KBM-7 (cell line): ENCODE data around the gene SPINK2.
A peak's percentile ranks its signal among the peaks of the same experiment; 100 is the strongest.

ENCODE experiments used
- DNase-seq: peaks from one replicate; pipeline ENCODE4 v3.0.0-alpha.2; 2015
- in situ Hi-C: fragments of 300-500 bp; cut with MboI; formaldehyde crosslinking; loops from 2 replicates; pipeline ENCODE4 v1.14.3; 2020; ENCODE audit warnings: low sequenced_read_pairs, low pct_unique_long_range_greater_than_20kb, mixed read lengths

The SPINK2 gene, protein sequence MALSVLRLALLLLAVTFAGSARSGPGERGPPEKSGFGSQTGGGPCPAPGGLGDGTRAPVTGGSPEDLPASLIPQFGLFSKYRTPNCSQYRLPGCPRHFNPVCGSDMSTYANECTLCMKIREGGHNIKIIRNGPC

DNA sequence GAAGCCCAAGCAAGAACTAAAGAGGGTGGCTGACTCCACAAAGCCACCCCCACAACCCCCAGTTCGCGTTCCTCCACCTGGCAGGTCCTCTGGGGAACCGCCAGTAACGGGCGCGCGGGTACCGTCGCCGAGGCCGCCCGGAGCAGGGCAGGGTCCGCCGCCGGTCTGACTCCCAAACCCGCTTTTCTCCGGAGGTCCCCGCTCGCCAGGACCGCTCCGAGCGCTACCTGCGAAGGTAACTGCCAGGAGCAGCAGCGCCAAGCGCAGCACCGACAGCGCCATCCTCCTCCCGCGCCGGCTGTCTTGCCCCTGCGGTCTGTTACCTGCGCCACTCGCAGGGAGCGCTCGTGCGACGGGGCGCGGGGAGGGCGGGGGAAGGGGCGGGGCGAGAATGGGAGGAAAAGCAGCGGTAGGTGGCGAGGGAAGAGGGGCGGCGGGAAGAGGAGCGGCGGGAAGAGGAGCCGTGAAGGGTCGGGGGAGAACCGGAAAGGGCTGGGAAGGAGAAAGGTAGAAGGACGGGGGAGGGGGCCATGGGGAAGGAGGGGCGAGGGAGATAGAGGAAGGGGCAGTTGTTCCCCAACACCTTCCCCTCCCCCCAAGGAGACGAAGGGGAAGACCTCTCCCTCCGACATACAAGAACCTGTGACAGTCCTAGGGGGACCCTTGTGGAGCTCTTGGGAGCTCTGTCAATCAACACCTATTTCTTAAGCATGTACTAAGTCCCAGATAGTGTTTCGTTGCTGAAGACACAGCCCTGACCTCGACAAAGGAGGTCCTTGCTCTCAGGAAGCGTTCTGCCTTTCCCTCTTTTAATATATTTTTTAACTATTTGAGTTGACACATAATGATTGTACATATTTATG, at the start of gene SPINK2:
Gene SPINK2 (minus strand): TSS at position 321 of the 863 bp plus-strand sequence. CDS start 39 bp downstream, at position 282.
- in situ Hi-C loops = no loop called here
- no peak for DNase-seq

DNA sequence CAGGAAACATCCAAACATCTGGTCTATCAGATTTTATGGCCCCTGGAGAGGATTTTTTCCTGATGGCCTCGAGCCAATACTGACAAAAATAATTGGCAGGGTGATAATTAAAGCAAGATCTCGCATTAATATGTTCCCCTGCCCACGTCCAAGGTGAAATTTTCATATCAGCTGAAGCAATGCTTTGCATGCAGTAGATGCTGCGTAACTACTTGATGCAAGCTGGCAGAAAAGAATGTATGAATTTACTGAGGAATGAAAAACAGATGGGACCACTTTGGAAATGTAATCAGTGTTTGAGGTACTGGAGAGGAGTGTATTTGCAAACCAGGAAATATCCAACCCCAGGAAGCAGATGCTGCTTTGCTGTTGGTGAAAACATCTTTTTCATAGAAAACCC, 49.4 kb upstream of the SPINK2 start:
- in situ Hi-C loops = no loop called here
- DNase-seq = no peak

DNA sequence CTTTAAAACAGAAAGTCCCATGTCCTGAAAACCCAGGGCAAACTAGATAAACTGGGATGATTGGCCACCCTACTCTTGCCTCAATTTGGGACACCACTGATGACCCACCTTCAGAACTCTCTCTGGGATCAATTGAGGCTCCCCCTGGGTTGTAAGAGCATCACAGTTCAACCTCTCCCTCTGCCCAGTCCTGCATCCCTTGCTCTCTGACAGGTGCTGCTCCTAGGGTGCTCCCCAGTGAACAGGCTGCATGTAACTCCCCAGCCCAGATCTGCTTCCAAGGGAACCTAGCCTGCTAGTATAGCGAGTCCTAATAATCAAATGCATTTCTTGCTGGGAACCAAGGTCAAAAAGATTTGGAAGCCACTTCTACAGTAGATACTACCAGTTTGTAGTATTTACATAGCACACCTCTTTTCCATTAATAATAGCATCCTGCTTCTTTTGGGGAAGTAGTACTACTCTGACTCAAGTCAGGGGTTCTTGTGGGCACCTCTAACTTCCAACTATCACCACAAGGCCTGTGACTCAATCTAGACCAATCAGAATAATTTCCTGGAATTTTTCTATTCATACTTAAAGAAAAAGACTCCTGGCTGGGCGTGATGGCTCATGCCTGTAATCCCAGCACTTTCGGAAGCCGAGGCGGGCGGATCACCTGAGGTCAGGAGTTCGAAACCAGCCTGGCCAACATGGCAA, 42.1 kb upstream of the SPINK2 start:
- DNase-seq = peak; percentile 16
- in situ Hi-C loops = no loop called here

DNA sequence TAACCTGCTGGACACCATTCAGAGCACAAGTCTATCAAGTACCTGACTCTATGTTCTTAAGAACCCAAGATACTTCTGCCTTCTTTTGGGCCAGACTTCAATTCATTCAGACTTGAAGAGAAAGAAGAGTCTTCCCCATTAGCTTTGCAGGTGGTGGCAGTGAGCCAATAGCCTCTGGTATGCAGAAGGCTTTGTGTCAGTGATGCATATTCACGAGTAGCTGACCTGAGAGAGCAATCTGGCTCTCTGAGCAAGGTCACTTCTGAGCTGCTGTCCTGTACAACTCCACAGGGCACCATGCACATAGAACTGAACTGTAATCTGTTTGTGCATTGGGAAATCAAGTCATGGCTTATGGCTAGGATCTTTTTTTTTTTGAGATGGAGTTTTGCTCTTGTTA, 39.9 kb upstream of the SPINK2 start:
- no peak for DNase-seq
- in situ Hi-C loops = no loop called here

DNA sequence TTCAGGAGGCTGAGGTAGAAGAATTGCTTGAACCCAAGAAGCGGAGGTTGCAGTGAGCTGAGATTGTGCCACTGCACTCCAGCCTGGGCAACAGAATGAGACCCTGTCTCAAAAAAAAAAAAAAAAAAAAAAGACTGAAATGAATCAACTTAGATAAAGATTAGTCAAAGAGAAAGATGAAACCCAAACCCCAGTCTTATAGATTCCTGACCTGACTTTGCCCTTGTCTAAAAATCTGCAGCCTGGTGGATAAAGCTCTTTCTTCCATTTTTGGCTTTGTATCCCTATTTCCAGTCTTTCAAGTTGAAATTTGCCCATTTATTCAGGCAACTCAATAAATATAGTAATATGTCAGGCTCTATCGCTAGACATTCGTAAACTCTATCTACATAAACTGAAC, 39.3 kb upstream of the SPINK2 start:
- in situ Hi-C loops = no loop called here

DNA sequence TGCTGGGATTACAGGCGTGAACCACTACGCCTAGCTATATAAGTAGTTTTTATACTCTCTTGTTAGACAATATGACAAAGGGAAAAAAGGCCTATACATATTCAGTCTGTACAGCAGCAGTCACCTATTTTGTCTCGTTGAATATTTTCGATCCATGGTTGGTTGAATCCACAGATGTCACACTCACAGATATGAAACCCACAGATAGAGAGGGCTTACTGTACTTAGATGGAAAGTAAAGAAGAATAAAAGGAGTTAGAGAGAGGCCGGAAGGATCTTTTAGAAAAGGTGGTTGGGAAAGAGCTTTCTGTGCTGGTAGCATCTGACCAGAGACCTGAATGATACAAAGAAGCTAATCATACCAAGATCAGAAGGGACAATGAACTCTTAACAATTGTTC, 38.3 kb upstream of the SPINK2 start:
- in situ Hi-C loops = no loop called here
- DNase-seq = no peak

More for the DNA sequence above, 39.3 kb upstream of the SPINK2 start:
- DNase-seq = no peak

DNA sequence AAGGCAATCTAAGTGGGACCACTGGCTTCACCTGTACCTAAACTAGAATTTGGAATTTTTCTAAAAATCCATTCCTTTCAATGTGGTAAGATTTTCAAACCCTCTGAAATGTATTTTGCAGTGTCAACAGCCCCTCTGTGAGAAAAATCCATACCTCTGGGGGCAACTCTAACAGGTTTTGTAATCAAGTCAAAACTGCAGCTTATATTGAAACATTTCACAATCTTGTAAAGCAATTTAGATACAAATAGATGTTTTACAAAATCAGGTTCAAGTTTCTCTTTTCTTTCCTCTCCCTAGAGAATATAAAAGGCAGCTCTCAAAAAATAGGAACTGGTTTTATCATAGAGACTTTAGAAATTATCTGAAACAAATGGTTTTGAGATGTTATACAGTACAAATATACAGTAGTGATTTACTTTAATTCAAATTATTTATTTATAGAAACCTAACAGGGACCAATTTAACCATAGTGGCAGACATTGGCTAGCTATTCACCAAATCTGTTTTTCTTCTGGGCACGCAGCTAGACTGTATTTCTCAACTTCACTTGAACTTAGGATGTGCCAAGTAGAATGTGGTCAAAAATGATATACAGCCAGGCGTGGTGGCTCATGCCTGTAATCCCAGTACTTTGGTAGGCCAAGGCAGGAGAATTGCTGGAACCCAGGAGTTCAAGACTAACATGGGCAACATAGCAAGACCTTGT, 36.3 kb upstream of the SPINK2 start:
- no peak for DNase-seq
- in situ Hi-C loops = no loop called here

DNA sequence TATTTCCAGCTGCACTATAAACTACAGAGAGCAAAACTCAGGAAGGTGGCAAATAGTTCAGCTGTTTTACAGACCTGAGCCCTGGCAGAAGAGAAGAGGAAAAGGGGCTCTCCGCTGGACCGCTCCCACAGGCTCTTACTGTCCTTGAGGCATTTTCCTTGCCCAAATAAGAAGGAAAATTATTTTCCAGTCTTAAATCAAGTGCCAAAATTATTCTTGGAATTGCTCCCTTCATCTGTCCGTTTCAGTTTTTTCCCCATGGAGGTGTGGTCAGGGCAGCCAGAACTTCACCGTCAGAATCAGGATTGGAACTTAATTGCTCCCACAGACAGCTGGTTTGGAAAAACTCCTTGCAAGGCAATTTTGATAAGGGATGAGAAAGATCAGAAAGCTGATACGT, 35.2 kb upstream of the SPINK2 start:
- DNase-seq = no peak
- in situ Hi-C loops = no loop called here

DNA sequence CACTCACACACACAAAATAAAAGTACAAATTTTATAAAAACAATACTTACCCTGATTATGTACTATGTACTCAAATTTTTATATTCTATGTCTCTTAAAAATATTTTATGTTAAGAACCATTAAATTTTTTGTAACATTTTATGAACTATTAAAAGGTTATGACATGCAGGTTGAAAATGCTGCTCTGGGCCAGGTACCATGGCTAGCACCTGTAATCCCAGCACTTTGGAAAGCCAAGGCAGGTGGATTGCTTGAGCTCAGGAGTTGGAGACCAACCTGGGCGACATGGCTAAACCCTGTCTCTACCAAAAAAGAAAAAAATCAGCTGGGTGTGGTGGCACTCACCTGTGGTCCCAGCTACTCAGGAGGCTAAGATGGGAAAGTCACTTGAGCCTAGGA, 29.4 kb upstream of the SPINK2 start:
- in situ Hi-C loops = no loop called here
- no peak for DNase-seq

DNA sequence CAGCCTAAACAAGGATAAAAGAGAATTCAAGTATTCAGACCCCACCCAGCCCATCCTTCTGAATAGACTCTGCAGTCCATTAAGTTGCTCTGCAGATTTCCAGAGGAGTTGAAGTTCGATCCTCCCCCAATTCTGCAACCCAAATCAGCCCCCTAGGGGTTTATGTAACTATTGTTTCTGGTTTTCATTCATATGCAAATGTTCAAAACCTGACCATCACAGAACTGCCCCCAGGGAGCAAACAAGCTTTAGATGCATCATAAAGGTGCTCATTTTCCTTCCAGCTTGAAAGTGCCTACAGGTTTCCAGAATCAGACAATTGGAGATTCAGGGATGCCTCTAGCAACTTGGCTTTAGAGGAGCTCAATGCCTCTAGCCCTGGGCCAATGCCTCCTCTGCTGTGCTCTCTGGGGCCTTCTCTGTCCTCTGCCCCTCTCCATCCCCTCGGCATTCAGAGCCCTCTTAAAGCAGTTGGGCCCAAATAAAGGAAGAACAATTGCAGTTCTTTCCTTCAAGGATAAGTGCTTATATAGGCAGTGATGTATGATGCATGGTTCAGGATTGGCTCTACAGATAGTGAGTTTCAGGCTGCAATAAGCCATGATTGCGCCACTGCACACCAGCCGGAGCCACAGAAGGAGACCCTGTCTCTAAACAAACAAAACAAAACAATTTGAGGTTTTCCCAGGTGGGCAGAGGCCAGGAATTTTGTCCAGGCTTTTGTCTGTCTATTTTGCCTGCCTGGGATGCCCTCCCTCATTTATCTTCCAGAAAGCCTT, 23.5 kb upstream of the SPINK2 start:
- in situ Hi-C loops = no loop called here
- no peak for DNase-seq

DNA sequence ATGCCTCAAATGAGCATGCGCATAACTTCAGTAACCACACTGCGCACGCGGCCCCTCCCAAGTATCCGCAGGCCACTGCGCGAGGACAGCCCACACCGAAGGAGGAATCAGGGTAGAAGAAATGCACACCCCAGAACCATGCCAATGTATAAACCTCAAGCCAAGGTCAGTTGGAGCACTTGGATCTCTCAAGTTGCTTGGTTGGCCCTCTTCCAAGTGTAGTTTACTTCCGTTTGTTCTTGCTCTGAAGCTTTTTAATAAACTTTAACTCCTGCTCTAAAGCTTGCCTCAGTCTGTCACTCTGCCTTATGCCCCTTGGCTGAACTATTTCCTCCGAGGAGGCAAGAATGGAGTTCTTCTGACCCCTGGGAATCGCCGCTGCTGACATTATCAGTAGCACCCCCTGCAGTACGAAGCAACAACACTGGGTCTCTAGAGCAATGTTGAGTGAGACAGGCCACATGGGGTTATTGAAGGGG, 22.0 kb upstream of the SPINK2 start:
- DNase-seq = no peak
- in situ Hi-C loops = no loop called here

DNA sequence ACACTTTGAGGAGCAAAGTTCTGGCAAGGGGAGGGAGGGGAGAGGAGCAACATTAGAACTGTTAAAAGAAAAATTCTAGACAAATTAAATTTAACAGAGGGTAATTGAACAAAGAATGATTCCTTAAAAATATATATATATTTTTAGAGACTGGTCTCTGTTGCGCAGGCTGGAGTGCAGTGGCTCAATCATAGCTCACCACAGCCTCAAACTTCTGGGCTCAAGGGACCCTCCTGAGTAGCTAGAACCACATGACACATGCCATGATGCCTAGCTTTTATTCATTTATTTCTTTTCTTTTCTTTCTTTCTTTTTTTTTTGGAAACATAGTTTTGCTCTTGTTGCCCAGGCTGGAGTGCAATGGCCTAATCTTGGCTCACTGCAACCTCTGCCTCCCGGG, 19.1 kb upstream of the SPINK2 start:
- no peak for DNase-seq
- in situ Hi-C loops = no loop called here

DNA sequence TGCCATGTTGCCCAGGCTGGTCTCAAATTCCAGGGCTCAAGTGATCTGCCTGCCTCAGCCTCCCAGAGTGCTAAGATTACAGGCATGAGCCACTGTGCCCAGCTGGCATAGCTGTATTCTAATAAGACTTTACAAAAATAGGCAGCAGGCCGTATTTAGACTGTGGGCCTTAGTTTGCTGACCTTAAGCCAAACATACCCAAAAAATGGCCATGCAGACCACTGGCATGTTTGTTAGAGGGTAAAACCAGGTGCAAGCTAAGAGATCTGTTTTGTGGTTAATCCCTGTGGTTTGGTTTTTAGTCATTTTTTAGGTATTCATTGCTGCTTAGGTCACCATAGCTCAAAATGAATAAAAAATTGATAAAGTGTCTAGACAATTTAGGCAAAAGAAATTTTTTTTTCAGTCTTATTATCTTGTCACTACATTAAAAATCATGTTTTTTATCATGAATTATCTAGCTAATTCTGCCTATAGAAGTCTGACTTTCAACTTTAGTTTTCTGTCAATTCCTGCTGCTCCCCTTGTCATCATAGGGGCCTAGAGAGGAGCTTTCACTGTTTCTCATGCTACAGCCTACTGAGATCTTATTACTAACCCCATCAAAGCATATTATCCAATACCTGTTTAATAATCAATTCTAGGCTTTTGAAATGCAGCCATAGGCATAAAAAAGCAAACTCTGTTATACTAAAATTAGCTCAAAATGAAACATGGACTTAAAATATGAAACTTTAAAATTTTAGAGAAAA, 7.5 kb upstream of the SPINK2 start:
- no peak for DNase-seq
- in situ Hi-C loops = no loop called here

DNA sequence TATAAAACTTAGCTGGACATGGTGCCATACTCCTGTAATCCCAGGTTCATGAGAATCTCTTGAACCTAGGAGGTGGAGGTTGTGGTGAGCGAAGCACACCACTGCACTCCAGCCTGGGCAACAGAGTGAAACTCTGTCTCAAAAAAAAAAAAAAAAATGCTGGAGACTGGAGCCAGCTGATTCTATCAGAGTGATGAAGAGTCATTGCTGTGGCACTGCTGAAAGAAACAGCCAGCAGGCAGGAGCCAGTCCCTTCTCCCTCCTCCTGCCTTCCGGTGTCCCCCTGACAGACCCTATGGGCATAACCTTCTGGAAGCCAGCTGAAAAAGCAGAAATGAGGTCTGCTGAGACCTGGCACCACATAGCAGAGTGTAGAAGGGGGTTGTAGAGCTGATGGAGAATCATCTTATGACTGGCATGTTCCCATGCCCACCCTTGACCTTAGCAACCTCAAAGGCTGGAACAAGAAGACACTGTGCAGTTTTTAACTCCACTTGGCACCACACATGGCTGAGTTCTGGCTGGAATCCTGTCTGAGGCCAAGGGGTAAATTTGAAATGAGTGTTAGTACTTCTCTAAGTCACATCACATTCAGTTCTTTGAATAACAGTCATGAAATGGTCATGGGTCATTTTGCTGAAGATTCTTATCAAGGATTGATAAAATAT, 2.6 kb upstream of the SPINK2 start:
- in situ Hi-C loops = no loop called here
- no peak for DNase-seq

DNA sequence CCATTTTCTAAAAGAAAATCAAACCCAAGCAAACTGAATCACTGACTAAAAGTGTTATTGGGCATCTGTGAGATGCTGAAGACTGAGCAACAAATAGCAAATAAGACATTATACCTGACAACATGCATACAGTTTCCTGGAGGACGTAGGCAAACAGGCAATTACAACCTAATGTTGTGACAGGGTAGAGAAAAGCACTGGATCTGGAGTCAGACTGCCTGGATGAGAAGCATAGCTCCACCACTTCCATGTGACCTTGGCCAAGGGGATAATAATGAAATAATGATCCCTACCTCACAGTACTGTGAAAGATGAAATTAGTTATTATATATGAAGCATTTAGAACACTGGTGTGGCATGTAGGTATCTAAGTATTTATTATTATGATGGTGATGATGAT, 2.7 kb downstream of the SPINK2 start:
- in situ Hi-C loops = no loop called here
- DNase-seq = no peak

DNA sequence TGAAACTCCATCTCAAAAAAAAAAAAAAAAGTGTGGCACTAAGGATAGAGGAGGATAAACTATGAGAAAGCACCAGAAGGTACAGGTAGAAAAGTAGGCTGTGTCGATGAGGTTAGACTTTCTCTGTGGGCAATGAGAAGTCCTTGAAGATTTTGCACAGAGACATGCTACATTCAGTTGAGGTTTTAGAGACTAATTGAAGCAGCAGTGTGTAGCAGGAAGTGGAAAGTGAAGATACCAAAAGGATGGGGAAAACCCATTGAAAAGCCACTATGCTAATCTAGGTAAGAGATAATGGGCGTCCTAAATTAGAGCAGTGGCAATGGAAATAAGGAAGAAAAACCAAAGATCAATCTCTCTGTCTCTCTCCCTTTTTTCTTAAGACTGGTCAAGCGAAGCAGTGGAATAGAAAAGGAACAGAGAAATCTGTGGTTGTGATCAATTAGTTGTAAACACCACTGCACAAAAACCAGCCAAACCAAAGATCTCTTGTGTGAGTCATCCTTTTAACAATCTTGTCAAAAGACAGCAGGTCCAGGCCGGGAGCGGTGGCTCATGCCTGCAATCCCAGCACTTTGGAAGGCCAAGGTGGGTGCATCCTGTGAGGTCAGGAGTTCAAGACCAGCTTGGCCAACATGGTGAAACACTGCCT, 3.5 kb downstream of the SPINK2 start:
- in situ Hi-C loops = no loop called here
- peak; percentile 44 for DNase-seq

DNA sequence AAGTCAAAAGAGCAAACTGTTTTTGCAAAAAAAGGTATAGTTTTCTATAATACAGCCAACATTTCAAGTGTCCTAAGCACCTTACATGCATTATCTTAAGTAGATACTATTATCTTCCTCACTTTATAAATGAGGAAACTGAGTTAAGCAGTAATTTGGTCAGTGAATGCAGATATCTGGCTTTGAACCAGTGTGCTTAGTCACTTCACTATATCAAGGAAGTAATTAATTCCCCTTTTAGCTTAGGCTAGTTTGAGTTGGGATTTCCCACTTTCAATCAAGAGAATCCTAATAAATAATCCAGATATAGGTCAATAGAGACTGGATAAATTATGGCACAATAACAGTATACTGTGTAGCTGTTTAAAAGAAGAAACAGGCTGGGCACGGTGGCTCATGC, 14.8 kb downstream of the SPINK2 start:
- in situ Hi-C loops = no loop called here
- no peak for DNase-seq
